Uterus (tissue), 2 donors: Measurements from ENCODE around the gene XRCC6.

Source experiments
- CTCF ChIP-seq, 4 experiments: fragments of 200-600 bp in 2 of 4; fragments of 450-650 bp in 2 of 4; sonication (generic) in 2 of 4; IDR thresholded peaks; one replicate each; pipeline ENCODE4 v1.5.1; 2016 to 2019; ENCODE audit warnings: antibody characterized with exemption in 4 of 4, mild to moderate bottlenecking in 2 of 4, moderate library complexity in 1 of 4
- POLR2A ChIP-seq, 2 donors: fragments of 450-650 bp; IDR thresholded peaks; one replicate each; pipeline ENCODE4 v1.6.1; 2016; ENCODE audit warnings: antibody characterized with exemption in 2 of 2, mild to moderate bottlenecking in 1 of 2, moderate library complexity in 1 of 2

DNA sequence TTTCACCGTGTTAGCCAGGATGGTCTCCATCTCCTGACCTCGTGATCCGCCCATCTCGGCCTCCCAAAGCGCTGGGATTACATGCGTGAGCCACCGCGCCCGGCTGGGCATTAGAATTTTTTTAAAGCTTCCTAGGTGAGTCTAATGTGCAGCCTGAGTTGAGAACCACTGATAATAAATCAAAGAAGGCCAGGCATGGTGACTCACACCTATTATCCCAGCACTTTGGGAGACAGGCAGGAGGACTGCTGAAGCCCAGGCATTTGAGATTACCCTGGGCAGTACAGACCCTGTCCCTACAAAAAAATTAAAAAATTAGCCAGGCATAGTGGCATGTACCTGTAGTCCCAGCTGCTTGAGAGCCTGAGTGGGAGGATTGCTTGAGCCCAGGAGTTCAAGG lies 91.9 kb downstream of the XRCC6 start:
- TF ChIP-seq CTCF (IDR thresholded peaks at IDR 0.05) (no peak), POLR2A (IDR thresholded peaks at IDR 0.05) (no peak)
